ENCODE measurements around the gene RAD51B. TPM values are rescaled to one million over a fixed set of nuclear protein-coding genes. Genes with fewer than 3 reads are reported as not detected.

The RAD51B gene
- total and polyA plus RNA-seq, 2 of the 13 experiments (the other 11 are each of a cell fraction or from before 2014, with no cell fraction given): 7.0 to 9.5 TPM

DNA sequence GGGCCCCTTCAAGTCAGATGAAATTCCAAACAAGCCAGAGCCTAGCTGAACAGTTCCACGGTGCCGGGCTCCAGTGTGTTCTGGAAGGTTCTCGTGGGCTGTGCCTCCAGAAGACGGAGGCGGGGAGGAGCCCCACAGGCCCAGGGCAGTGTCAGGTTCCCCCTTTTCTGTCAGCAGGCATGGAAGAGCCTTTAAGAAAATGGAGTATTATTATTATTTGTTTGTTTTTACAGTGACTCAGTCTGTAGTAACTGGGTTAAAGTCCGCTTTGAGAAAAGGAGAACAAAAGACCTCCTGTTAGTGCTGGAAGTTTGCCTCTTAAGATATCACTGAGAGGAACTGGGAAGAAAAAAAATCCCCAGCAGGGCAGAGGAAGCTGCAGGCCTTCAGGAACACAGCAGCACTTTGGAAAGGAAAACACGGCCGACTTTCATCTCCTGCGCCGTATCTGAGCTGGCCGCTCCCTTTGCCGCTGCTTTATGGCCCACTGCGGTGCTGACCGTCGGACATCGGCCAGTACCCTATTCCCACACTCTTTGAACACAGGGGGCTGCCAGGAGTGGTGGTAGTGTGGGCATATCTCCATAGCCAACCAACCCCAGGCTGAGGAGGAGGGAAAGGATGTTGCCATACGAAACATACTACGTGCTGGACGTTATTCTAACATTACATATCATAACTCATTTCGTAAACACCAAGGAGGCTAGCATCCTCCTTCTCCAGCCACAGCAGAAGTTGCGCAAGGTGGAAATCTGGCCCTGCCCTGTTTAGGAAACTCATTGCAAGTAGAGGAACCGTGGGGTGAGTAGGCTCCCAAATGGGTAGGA is 779.3 kb downstream of the RAD51B start (continued):
- TF ChIP-seq FOXO4 (CRISPR knock-in tag; conservative IDR thresholded peaks at IDR 0.05): no peak
- peak; percentile 47; the same call in 1 of the 2 replicates for TF ChIP-seq MAX (IDR thresholded peaks at IDR 0.05)
- peak; percentile 90; the same call in 1 of the 2 replicates for TF ChIP-seq ZBTB3 (CRISPR knock-in tag; IDR thresholded peaks at IDR 0.05; ENCODE audit: borderline replicate concordance, low read depth)
- no peak for TF ChIP-seq THAP9 (CRISPR knock-in tag; IDR thresholded peaks at IDR 0.05; ENCODE audit: borderline replicate concordance)
- TF ChIP-seq TAF1 (CRISPR knock-in tag; IDR thresholded peaks at IDR 0.05): 0 out of 2 replicates have a peak, but pooled peaks have one; percentile 21
- 0 out of 4 replicates have a peak, but pooled peaks of 1 of the 2 experiments have one; percentile 14 for TF ChIP-seq KLF16 (CRISPR knock-in tag; IDR thresholded peaks at IDR 0.05)
- peak; percentile 37 for TF ChIP-seq XRCC5 (optimal IDR thresholded peaks at IDR 0.05; ENCODE audit: low read length)
- TF ChIP-seq TCF7 (IDR thresholded peaks at IDR 0.05; ENCODE audit: low read depth): peak; percentile 78
- no peak for TF ChIP-seq ZMYM4 (CRISPR knock-in tag; IDR thresholded peaks at IDR 0.05)
- TF ChIP-seq SALL2 (CRISPR knock-in tag; IDR thresholded peaks at IDR 0.05): peak; percentile 60; the same call in 1 of the 2 replicates
- 0 out of 2 replicates have a peak, but pooled peaks have one; percentile 23 for TF ChIP-seq ZNF543 (CRISPR knock-in tag; IDR thresholded peaks at IDR 0.05)
- TF ChIP-seq, protein P1, sequence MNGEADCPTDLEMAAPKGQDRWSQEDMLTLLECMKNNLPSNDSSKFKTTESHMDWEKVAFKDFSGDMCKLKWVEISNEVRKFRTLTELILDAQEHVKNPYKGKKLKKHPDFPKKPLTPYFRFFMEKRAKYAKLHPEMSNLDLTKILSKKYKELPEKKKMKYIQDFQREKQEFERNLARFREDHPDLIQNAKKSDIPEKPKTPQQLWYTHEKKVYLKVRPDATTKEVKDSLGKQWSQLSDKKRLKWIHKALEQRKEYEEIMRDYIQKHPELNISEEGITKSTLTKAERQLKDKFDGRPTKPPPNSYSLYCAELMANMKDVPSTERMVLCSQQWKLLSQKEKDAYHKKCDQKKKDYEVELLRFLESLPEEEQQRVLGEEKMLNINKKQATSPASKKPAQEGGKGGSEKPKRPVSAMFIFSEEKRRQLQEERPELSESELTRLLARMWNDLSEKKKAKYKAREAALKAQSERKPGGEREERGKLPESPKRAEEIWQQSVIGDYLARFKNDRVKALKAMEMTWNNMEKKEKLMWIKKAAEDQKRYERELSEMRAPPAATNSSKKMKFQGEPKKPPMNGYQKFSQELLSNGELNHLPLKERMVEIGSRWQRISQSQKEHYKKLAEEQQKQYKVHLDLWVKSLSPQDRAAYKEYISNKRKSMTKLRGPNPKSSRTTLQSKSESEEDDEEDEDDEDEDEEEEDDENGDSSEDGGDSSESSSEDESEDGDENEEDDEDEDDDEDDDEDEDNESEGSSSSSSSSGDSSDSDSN (CRISPR knock-in tag; IDR thresholded peaks at IDR 0.05): peak; percentile 45; the same call in 1 of the 2 replicates
- TF ChIP-seq KLF11 (CRISPR knock-in tag; IDR thresholded peaks at IDR 0.05): 0 out of 2 replicates have a peak, but pooled peaks have one; percentile 22
- TF ChIP-seq ZMYM2 (CRISPR knock-in tag; IDR thresholded peaks at IDR 0.05): peak; percentile 79; the same call in 1 of the 2 replicates
- TF ChIP-seq, protein P2, sequence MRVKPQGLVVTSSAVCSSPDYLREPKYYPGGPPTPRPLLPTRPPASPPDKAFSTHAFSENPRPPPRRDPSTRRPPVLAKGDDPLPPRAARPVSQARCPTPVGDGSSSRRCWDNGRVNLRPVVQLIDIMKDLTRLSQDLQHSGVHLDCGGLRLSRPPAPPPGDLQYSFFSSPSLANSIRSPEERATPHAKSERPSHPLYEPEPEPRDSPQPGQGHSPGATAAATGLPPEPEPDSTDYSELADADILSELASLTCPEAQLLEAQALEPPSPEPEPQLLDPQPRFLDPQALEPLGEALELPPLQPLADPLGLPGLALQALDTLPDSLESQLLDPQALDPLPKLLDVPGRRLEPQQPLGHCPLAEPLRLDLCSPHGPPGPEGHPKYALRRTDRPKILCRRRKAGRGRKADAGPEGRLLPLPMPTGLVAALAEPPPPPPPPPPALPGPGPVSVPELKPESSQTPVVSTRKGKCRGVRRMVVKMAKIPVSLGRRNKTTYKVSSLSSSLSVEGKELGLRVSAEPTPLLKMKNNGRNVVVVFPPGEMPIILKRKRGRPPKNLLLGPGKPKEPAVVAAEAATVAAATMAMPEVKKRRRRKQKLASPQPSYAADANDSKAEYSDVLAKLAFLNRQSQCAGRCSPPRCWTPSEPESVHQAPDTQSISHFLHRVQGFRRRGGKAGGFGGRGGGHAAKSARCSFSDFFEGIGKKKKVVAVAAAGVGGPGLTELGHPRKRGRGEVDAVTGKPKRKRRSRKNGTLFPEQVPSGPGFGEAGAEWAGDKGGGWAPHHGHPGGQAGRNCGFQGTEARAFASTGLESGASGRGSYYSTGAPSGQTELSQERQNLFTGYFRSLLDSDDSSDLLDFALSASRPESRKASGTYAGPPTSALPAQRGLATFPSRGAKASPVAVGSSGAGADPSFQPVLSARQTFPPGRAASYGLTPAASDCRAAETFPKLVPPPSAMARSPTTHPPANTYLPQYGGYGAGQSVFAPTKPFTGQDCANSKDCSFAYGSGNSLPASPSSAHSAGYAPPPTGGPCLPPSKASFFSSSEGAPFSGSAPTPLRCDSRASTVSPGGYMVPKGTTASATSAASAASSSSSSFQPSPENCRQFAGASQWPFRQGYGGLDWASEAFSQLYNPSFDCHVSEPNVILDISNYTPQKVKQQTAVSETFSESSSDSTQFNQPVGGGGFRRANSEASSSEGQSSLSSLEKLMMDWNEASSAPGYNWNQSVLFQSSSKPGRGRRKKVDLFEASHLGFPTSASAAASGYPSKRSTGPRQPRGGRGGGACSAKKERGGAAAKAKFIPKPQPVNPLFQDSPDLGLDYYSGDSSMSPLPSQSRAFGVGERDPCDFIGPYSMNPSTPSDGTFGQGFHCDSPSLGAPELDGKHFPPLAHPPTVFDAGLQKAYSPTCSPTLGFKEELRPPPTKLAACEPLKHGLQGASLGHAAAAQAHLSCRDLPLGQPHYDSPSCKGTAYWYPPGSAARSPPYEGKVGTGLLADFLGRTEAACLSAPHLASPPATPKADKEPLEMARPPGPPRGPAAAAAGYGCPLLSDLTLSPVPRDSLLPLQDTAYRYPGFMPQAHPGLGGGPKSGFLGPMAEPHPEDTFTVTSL (CRISPR knock-in tag; IDR thresholded peaks at IDR 0.05; ENCODE audit: borderline replicate concordance): peak; percentile 62; the same call in 1 of the 2 replicates

Data from HepG2 (cell line).